Measurements from ENCODE around the gene CEACAM19. TPM values are rescaled to one million over a fixed set of nuclear protein-coding genes. Genes with fewer than 3 reads are reported as not detected.

CEACAM19 gene
- total and polyA plus RNA-seq, 2 of the 8 experiments (the other 6 are each of a cell fraction or from before 2014, with no cell fraction given) = 3.1 to 3.4 TPM

DNA sequence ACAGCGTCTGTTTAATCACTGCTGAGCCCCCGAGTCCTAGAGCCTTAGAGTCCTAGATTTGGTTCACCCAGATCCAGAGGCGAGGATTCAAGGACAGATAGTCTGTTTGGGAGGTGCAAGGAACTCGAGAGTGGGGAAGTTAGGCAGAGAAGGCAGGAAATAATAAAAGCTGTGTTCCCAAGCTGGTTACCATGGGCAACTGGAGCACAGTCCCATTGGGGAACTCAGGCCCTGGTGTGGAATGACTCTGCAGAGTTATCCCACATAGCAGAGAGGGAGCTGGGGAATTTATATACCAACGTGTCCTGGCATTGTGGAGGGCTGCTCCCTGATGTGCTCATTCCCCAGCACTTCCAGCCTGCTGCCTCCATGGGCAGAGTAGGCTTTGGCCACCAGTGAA lies 48.2 kb upstream of the CEACAM19 start:
- H3K79me2 ChIP-seq (ENCODE audit: control insufficient read depth in 1 of 2, insufficient read depth in 2 of 2, low read length in 2 of 2) = no peaks in the 10 kb centered on the region
- H2BK120ac ChIP-seq (replicated peaks; ENCODE audit: low read depth, low read length) = no peak overlapping the region
- H3K14ac ChIP-seq (ENCODE audit: insufficient read length) = no peak overlapping the region
- H2BK15ac ChIP-seq (ENCODE audit: low read length) = no peak overlapping the region
- H3K27me3 ChIP-seq (replicated peaks in 1 of 4; ENCODE audit: control insufficient read depth in 3 of 4, extremely low read depth in 1 of 4, insufficient read depth in 3 of 4, low read length in 3 of 4) = no peaks in the 10 kb centered on the region; a peak in 1 of 7 replicates
- FAIRE-seq = no peak
- H2AK5ac ChIP-seq (ENCODE audit: low read depth, low read length) = no peak overlapping the region
- H3K4me1 ChIP-seq (replicated peaks in 1 of 4; ENCODE audit: control insufficient read depth in 3 of 4, insufficient read depth in 4 of 4, low read length in 3 of 4) = no peaks in the 10 kb centered on the region
- DNase-seq (ENCODE audit: low read depth in 1 of 2, low spot score in 2 of 2) = no peak
- H2AFZ ChIP-seq (ENCODE audit: low read length) = no peak overlapping the region
- no peak overlapping the region for H3K27ac ChIP-seq (ENCODE audit: low read depth, low read length)
- no peak overlapping the region for H2BK20ac ChIP-seq (ENCODE audit: low read length)
- H4K8ac ChIP-seq (ENCODE audit: extremely low read depth, insufficient read depth, low read length) = peak overlapping the region; percentile 7; the same call in 1 of the 2 replicates
- no peak overlapping the region for H2BK5ac ChIP-seq (ENCODE audit: low read depth, low read length)
- no peak overlapping the region for H2BK12ac ChIP-seq (ENCODE audit: low read depth, low read length)
- no peak overlapping the region for H3K4me3 ChIP-seq (ENCODE audit: extremely low read depth in 1 of 4, insufficient read depth in 2 of 4, low read depth in 3 of 4, low read length in 4 of 4)
- no peaks in the 10 kb centered on the region for H3K23me2 ChIP-seq (ENCODE audit: low read depth, low read length)
- H3K9me3 ChIP-seq (ENCODE audit: insufficient read depth in 2 of 2, low read depth in 1 of 2, low read length in 1 of 2) = no peaks in the 10 kb centered on the region
- H3K4ac ChIP-seq (replicated peaks; ENCODE audit: insufficient read length, low read depth, low read length) = no peak overlapping the region
- H4K20me1 ChIP-seq (replicated peaks in 1 of 2; ENCODE audit: control insufficient read depth in 1 of 2, insufficient read depth in 2 of 2, low read length in 2 of 2) = no peaks in the 10 kb centered on the region
- H3K23ac ChIP-seq (ENCODE audit: insufficient read length) = no peak overlapping the region
- TF ChIP-seq BRCA1 (IDR thresholded peaks at IDR 0.05; ENCODE audit: low read depth, low read length) (no peak), RXRA (IDR thresholded peaks at IDR 0.05; ENCODE audit: insufficient read depth, low read depth, low read length) (no peak), TAF1 (IDR thresholded peaks at IDR 0.05; ENCODE audit: low read depth, low read length) (no peak), RAD21 (IDR thresholded peaks at IDR 0.05 in 1 of 2, conservative IDR thresholded peaks at IDR 0.05 in 1 of 2; ENCODE audit: low read depth in 2 of 2, low read length in 2 of 2) (no peak), CREB1 (IDR thresholded peaks at IDR 0.05) (no peak), SP4 (IDR thresholded peaks at IDR 0.05; ENCODE audit: low read length) (no peak), TAF7 (optimal IDR thresholded peaks at IDR 0.05; ENCODE audit: borderline replicate concordance, low read depth, low read length) (no peak), EGR1 (IDR thresholded peaks at IDR 0.05; ENCODE audit: borderline replicate concordance, low read depth, low read length) (no peak), SIX5 (IDR thresholded peaks at IDR 0.05; ENCODE audit: low read depth, low read length) (no peak), SIRT6 (IDR thresholded peaks at IDR 0.05; ENCODE audit: low read length) (no peak), KDM5A (IDR thresholded peaks at IDR 0.05; ENCODE audit: low read length) (no peak), CEBPB (IDR thresholded peaks at IDR 0.05; ENCODE audit: low read depth, low read length) (no peak)
- TF ChIP-seq, protein P1, sequence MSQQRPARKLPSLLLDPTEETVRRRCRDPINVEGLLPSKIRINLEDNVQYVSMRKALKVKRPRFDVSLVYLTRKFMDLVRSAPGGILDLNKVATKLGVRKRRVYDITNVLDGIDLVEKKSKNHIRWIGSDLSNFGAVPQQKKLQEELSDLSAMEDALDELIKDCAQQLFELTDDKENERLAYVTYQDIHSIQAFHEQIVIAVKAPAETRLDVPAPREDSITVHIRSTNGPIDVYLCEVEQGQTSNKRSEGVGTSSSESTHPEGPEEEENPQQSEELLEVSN (IDR thresholded peaks at IDR 0.05) = no peak
- no peak overlapping the region for H4K5ac ChIP-seq (ENCODE audit: insufficient read length, low read depth, low read length)
- H3K36me3 ChIP-seq (ENCODE audit: control insufficient read depth in 2 of 4, insufficient read depth in 4 of 4, low read length in 3 of 4) = no peaks in the 10 kb centered on the region
- WGBS, 2 experiments (ENCODE audit: extremely low coverage in 1 of 2, insufficient coverage in 1 of 2, insufficient read length in 1 of 2, insufficient replicate concordance in 2 of 2, low coverage in 1 of 2, low lambda C conversion rate in 2 of 2, missing lambda C conversion rate in 1 of 2) = 79% methylated on average over 5 of the region's 5 CpGs; no CpG with 5 or more reads in 1 of the 2 experiments
- H3K79me1 ChIP-seq (ENCODE audit: low read depth, low read length) = no peaks in the 10 kb centered on the region
- H3K9ac ChIP-seq (replicated peaks in 1 of 4; ENCODE audit: extremely low read depth in 1 of 4, low read depth in 3 of 4, low read length in 3 of 4) = no peak overlapping the region
- no peak overlapping the region for H3K18ac ChIP-seq (ENCODE audit: extremely low read depth, low read length)
- H3K56ac ChIP-seq (replicated peaks; ENCODE audit: insufficient read length, low read depth, low read length) = no peak overlapping the region
- CTCF ChIA-PET (ENCODE audit: partially characterized antibody) = interaction anchor here (0.7 to 5.4 kb wide), 7 partner anchors 9 to 101 kb away, joined by 3 to 29 read pairs (median 4); no protein-coding TSS in a partner anchor
- POLR2A ChIA-PET (ENCODE audit: partially characterized antibody) = no interaction called here
- H3K4me2 ChIP-seq (ENCODE audit: insufficient read depth in 1 of 2, low read depth in 2 of 2, low read length in 2 of 2) = no peak overlapping the region
- no peak overlapping the region for H4K91ac ChIP-seq (replicated peaks; ENCODE audit: insufficient read length, low read length)
